H9 (cell line): ENCODE results near the gene PIM3. TPM values are rescaled to one million over a fixed set of nuclear protein-coding genes. Genes with fewer than 3 reads are reported as not detected.

Experiments
- DNase-seq: peaks from one replicate; pipeline ENCODE4 v3.0.0-alpha.2; 2017
- H2AFZ ChIP-seq: one replicate; pipeline ENCODE4 v1.6.1; 2013; ENCODE audit warnings: mild to moderate bottlenecking, low read length, control low read depth, moderate library complexity
- H2AK5ac ChIP-seq: 2 replicates; pipeline ENCODE4 v1.6.1; 2013; ENCODE audit warnings: low read length, control low read depth, mixed read lengths; ENCODE audit not compliant: insufficient read length
- H2BK120ac ChIP-seq: one replicate; pipeline ENCODE4 v1.6.1; 2013; ENCODE audit warnings: low read depth, mild to moderate bottlenecking, low read length, control low read depth, inconsistent platforms; ENCODE audit not compliant: poor library complexity, severe bottlenecking
- H2BK12ac ChIP-seq: 2 replicates; pipeline ENCODE4 v1.6.1; 2013; ENCODE audit warnings: low read length, control low read depth, mixed read lengths, low read depth; ENCODE audit not compliant: insufficient read length
- H2BK15ac ChIP-seq: 2 replicates; pipeline ENCODE4 v1.6.1; 2013; ENCODE audit warnings: low read depth, low read length, control low read depth
- H2BK20ac ChIP-seq: one replicate; pipeline ENCODE4 v1.6.1; 2013; ENCODE audit warnings: low read depth, mild to moderate bottlenecking, low read length, control low read depth, inconsistent platforms; ENCODE audit not compliant: poor library complexity, severe bottlenecking
- H2BK5ac ChIP-seq: 2 replicates; pipeline ENCODE4 v1.6.1; 2013; ENCODE audit warnings: low read length, control low read depth, mixed read lengths; ENCODE audit not compliant: insufficient read length
- H3K14ac ChIP-seq: 2 replicates; pipeline ENCODE4 v1.6.1; 2013; ENCODE audit warnings: low read length, control low read depth; ENCODE audit not compliant: insufficient read depth
- H3K18ac ChIP-seq: 2 replicates; pipeline ENCODE4 v1.6.1; 2013; ENCODE audit warnings: low read depth, mild to moderate bottlenecking, mixed read lengths, low read length, control low read depth; ENCODE audit not compliant: insufficient read length
- H3K23ac ChIP-seq: 2 replicates; pipeline ENCODE4 v1.6.1; 2013; ENCODE audit warnings: low read length, control low read depth, mixed read lengths, low read depth; ENCODE audit not compliant: insufficient read length
- H3K23me2 ChIP-seq: 2 replicates; pipeline ENCODE4 v1.6.1; 2013; ENCODE audit warnings: low read depth, mild to moderate bottlenecking, mixed read lengths, low read length, control low read depth; ENCODE audit not compliant: insufficient read length, poor library complexity, severe bottlenecking
- H3K27ac ChIP-seq: 2 replicates; pipeline ENCODE4 v1.5.1; 2013; ENCODE audit warnings: low read length, control low read depth, mixed read lengths, low read depth; ENCODE audit not compliant: insufficient read length
- H3K27me3 ChIP-seq: 2 replicates; pipeline ENCODE4 v1.6.1; 2013; ENCODE audit warnings: low read length, control low read depth, inconsistent platforms; ENCODE audit not compliant: insufficient read depth
- H3K4ac ChIP-seq: 2 replicates; pipeline ENCODE4 v1.6.1; 2013; ENCODE audit warnings: low read depth, mild to moderate bottlenecking, control low read depth, inconsistent platforms, low read length, moderate library complexity
- H3K4me1 ChIP-seq: 2 replicates; pipeline ENCODE4 v1.6.1; 2013; ENCODE audit warnings: low read length, control low read depth, inconsistent platforms; ENCODE audit not compliant: insufficient read depth
- H3K4me2 ChIP-seq: 2 replicates; pipeline ENCODE4 v1.6.1; 2013; ENCODE audit warnings: low read length, control low read depth, mixed read lengths; ENCODE audit not compliant: insufficient read length, insufficient read depth
- H3K56ac ChIP-seq: 2 replicates; pipeline ENCODE4 v1.6.1; 2013; ENCODE audit warnings: low read depth, mild to moderate bottlenecking, mixed read lengths, low read length, control low read depth; ENCODE audit not compliant: insufficient read length
- H3K79me1 ChIP-seq: 2 replicates; pipeline ENCODE4 v1.6.1; 2013; ENCODE audit warnings: low read depth, mild to moderate bottlenecking, moderate library complexity, low read length, control low read depth, inconsistent platforms; ENCODE audit not compliant: insufficient read depth, poor library complexity, severe bottlenecking
- H3K79me2 ChIP-seq: 2 replicates; pipeline ENCODE4 v1.6.1; 2013; ENCODE audit warnings: low read length, control low read depth, inconsistent platforms; ENCODE audit not compliant: insufficient read depth
- H3K9ac ChIP-seq: 2 replicates; pipeline ENCODE4 v1.6.1; 2013; ENCODE audit warnings: low read length, control low read depth, mixed read lengths; ENCODE audit not compliant: insufficient read length; ENCODE audit errors: extremely low read depth
- H3K9me3 ChIP-seq: one replicate; pipeline ENCODE4 v1.6.1; 2013; ENCODE audit warnings: low read depth, low read length, inconsistent platforms; ENCODE audit not compliant: control insufficient read depth
- H3T11ph ChIP-seq: one replicate; pipeline ENCODE4 v1.6.1; 2013; ENCODE audit warnings: mild to moderate bottlenecking, low read length, control low read depth, inconsistent platforms
- H4K20me1 ChIP-seq: one replicate; pipeline ENCODE4 v1.6.1; 2013; ENCODE audit not compliant: control insufficient read depth, insufficient read length, insufficient read depth
- H4K5ac ChIP-seq: 2 replicates; pipeline ENCODE4 v1.6.1; 2013; ENCODE audit warnings: low read depth, mild to moderate bottlenecking, mixed read lengths, low read length, control low read depth; ENCODE audit not compliant: insufficient read length
- H4K8ac ChIP-seq: replicated peaks from 2 replicates; pipeline ENCODE4 v1.6.1; 2013; ENCODE audit warnings: low read length, control low read depth, mixed read lengths, low read depth; ENCODE audit not compliant: insufficient read length
- H4K91ac ChIP-seq: 2 replicates; pipeline ENCODE4 v1.6.1; 2013; ENCODE audit warnings: low read depth, mild to moderate bottlenecking, moderate library complexity, mixed read lengths, low read length, control low read depth; ENCODE audit not compliant: insufficient read length
- H3K27ac Mint-ChIP-seq, 3 experiments: 2 replicates in 2 of 3; 3 replicates in 1 of 3; pipeline ENCODE4 v1.8.0; 2020 to 2021; ENCODE audit warnings: mixed read lengths in 3 of 3, mild to moderate bottlenecking in 1 of 3, moderate library complexity in 1 of 3
- H3K27me3 Mint-ChIP-seq: 2 replicates; pipeline ENCODE4 v1.8.0; 2021; ENCODE audit warnings: low read depth, mild to moderate bottlenecking, moderate library complexity, mixed read lengths
- H3K36me3 Mint-ChIP-seq, 3 experiments: 2 replicates in 2 of 3; 3 replicates in 1 of 3; pipeline ENCODE4 v1.8.0; 2020 to 2021; ENCODE audit warnings: low read depth in 3 of 3, mixed read lengths in 3 of 3; ENCODE audit not compliant: insufficient read depth in 1 of 3
- H3K4me1 Mint-ChIP-seq, 2 experiments: 2 replicates each; pipeline ENCODE4 v1.8.0; 2020; ENCODE audit warnings: mixed read lengths in 2 of 2
- H3K4me3 Mint-ChIP-seq, 2 experiments: 2 replicates in 1 of 2; 3 replicates in 1 of 2; pipeline ENCODE4 v1.8.0; 2020 to 2021; ENCODE audit warnings: mild to moderate bottlenecking in 2 of 2, mixed read lengths in 2 of 2, moderate library complexity in 1 of 2
- H3K9me3 Mint-ChIP-seq, 2 experiments: 2 replicates in 1 of 2; 3 replicates in 1 of 2; pipeline ENCODE4 v1.8.0; 2020; ENCODE audit warnings: mild to moderate bottlenecking in 2 of 2, mixed read lengths in 2 of 2, moderate library complexity in 1 of 2
- WGBS: extraction: QIAGEN DNeasy Blood & Tissue Kit; methylation state at CpG from one replicate; pipeline ENCODE4 v1.1.7; 2013; ENCODE audit warnings: missing lambda C conversion rate, low lambda C conversion rate, mixed read lengths; ENCODE audit not compliant: insufficient read length; ENCODE audit errors: extremely low coverage; 5-methylcytosine and 5-hydroxymethylcytosine counted together
- total RNA-seq: library from RNA; stranded (reverse); gene quantifications from 2 replicates; pipeline ENCODE4 v1.2.1, GENCODE V29; 2021
- TF ChIP-seq, protein P1 (sequence below): fragments of 200-600 bp; sonication (generic); conservative IDR thresholded peaks from 3 replicates; pipeline ENCODE4 v1.8.0; 2021; ENCODE audit warnings: antibody characterized with exemption, mild to moderate bottlenecking

Gene PIM3
- total RNA-seq, 1 experiment from 2014 or later = 43.4 TPM

DNA sequence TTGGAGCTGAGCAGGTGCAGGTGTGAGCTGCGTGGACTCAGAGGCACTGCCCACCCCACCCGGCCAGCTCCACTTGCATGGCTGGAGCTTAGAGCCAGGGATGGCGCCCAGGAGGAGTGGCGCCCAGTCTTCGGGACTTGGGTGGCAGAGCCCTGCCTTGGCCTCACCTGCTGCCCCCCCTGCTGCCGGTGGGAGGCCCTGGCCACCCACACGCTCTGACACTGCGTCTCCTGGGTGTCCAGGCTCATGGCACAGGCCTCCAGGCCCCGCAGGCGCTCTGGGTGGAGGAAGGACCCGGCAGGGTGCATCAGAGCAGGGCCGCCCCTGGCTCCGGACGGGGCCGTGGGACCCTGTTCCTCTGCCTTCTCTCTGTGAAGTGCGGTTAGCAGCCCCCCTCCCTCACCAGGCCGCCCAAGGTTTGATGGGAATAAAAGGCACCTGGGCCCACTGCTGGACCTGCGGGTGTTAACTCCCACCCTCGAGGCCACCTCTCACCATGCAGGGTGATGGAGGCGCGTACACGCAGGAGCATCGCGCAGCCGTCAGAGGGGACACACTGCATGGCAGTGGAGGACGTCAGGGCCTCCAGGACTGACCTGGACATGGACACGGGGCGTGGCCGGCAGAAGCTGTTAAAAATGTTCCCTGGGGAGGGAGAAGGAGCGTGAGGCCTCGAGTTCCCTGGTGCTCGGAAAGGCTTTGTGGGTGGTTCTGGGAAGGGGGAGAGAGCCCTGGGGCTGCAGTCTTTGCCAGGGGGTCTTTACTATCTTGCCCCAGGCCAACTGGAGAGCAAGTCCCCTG, 40.2 kb downstream of the PIM3 start:
- H3K23me2 ChIP-seq = peaks cover 4% of the 10 kb centered on the region
- H4K91ac ChIP-seq = no peak overlapping the region
- no peak overlapping the region; a peak in 1 of 5 replicates for H3K4me3 Mint-ChIP-seq
- H2BK15ac ChIP-seq = no peak overlapping the region
- H3K27me3 Mint-ChIP-seq = peaks cover 32% of the 10 kb centered on the region
- H3K4ac ChIP-seq = no peak overlapping the region
- H2AFZ ChIP-seq = no peak overlapping the region
- no peak overlapping the region for H3K9ac ChIP-seq
- no peak overlapping the region for H3T11ph ChIP-seq
- no peak overlapping the region for H3K23ac ChIP-seq
- no peak overlapping the region for H3K27ac ChIP-seq
- no peak overlapping the region for H4K8ac ChIP-seq
- H3K14ac ChIP-seq = no peak overlapping the region
- H3K79me1 ChIP-seq = no peaks in the 10 kb centered on the region
- no peak overlapping the region for H2AK5ac ChIP-seq
- no peaks in the 10 kb centered on the region for H3K79me2 ChIP-seq
- no peak for DNase-seq
- H3K56ac ChIP-seq = no peak overlapping the region
- no peaks in the 10 kb centered on the region for H3K4me1 ChIP-seq
- H3K36me3 Mint-ChIP-seq = no peaks in the 10 kb centered on the region; a peak in 1 of 7 replicates
- no peak overlapping the region for H2BK12ac ChIP-seq
- H3K9me3 Mint-ChIP-seq = no peaks in the 10 kb centered on the region; a peak in 2 of 5 replicates
- H3K27me3 ChIP-seq = peaks cover 9% of the 10 kb centered on the region; the same call in 1 of the 2 replicates
- H3K4me2 ChIP-seq = no peak overlapping the region
- TF ChIP-seq, protein P1, sequence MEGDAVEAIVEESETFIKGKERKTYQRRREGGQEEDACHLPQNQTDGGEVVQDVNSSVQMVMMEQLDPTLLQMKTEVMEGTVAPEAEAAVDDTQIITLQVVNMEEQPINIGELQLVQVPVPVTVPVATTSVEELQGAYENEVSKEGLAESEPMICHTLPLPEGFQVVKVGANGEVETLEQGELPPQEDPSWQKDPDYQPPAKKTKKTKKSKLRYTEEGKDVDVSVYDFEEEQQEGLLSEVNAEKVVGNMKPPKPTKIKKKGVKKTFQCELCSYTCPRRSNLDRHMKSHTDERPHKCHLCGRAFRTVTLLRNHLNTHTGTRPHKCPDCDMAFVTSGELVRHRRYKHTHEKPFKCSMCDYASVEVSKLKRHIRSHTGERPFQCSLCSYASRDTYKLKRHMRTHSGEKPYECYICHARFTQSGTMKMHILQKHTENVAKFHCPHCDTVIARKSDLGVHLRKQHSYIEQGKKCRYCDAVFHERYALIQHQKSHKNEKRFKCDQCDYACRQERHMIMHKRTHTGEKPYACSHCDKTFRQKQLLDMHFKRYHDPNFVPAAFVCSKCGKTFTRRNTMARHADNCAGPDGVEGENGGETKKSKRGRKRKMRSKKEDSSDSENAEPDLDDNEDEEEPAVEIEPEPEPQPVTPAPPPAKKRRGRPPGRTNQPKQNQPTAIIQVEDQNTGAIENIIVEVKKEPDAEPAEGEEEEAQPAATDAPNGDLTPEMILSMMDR = no peak
- no peak overlapping the region for H2BK120ac ChIP-seq
- peaks cover 11 to 18% of the 10 kb centered on the region in 2 experiments; a peak in 3 of 4 replicates for H3K4me1 Mint-ChIP-seq
- H3K9me3 ChIP-seq = no peaks in the 10 kb centered on the region
- no peak overlapping the region for H2BK20ac ChIP-seq
- no peak overlapping the region for H4K5ac ChIP-seq
- no peak overlapping the region for H3K18ac ChIP-seq
- H2BK5ac ChIP-seq = no peak overlapping the region
- H4K20me1 ChIP-seq = no peaks in the 10 kb centered on the region
- no peak overlapping the region for H3K27ac Mint-ChIP-seq
- no CpG with 5 or more reads among the region's 32 CpGs for WGBS
